ENCODE results near the gene MCM5.

DNA sequence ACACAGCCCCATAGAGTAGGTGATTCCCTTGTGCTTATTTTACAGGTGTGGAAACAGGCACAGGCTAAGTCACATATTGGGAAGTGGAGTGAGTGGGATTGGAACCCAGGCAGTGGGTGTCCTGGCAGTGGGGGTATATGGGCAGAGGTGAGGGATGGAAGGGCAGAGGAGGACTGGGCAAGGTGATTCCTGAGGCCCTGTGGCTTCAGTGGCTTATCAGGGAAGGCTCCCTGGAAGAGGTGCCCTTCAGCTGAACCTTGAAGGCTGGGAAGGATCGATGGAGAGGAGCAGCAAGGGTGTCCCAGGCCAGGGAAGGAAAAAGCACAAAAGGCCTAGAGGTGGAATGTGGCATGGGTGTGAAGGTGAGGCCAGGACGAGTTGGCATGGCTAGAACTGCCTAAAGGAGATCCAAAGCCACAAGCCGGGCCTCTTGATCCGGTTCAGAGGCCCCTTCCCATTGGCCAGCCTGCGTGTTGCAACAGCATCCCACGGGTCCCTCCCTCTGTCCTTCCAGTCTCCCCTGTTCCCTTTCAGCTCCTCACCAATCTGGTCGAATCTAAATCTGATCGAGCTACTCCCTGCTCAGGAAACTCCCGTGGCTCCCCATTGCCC is 41.7 kb downstream of the MCM5 start:
- no peak for TF ChIP-seq POLR2AphosphoS5 (IDR thresholded peaks at IDR 0.05; ENCODE audit: borderline replicate concordance, low read depth, low read length)
- TF ChIP-seq EZH2 (IDR thresholded peaks at IDR 0.05): no peak
- no peak for TF ChIP-seq FOXP2 (optimal IDR thresholded peaks at IDR 0.05; ENCODE audit: control extremely low read depth, extremely low read length, insufficient read depth)
